Activated CD4-positive, alpha-beta T cell treated with anti-CD3 and anti-CD28 coated beads for 24 hours (primary cell): ENCODE measurements around the gene EMILIN2.

ENCODE experiments used
- DNase-seq, 2 donors: peaks; one replicate each; pipeline ENCODE4 v3.0.0-alpha.2; 2020; ENCODE audit warnings: low read depth in 2 of 2

Gene EMILIN2

GRCh38 chr18:2900684-2901422, 54.0 kb downstream of the EMILIN2 start:
- no peak for DNase-seq

GRCh38 chr18:2901423-2901985, 54.7 kb downstream of the EMILIN2 start:
- no peak for DNase-seq

- DNase-seq, result no peak
Measured at GRCh38 chr18:2902327-2902726, 55.5 kb downstream of the EMILIN2 start.

GRCh38 chr18:2903006-2903405, 56.2 kb downstream of the EMILIN2 start:
- no peak for DNase-seq

GRCh38 chr18:2905854-2906703, 59.3 kb downstream of the EMILIN2 start:
- peak in 1 of 2 donors; percentile 52 for DNase-seq

- peak in 1 of 2 donors; percentile 33 for DNase-seq
Measured at GRCh38 chr18:2906704-2907549, 60.1 kb downstream of the EMILIN2 start.

- DNase-seq, result no peak
Measured at GRCh38 chr18:2907550-2908135, 60.8 kb downstream of the EMILIN2 start.

- DNase-seq, result no peak
Measured at GRCh38 chr18:2908166-2908945, 61.5 kb downstream of the EMILIN2 start.

GRCh38 chr18:2908946-2909335, 62.1 kb downstream of the EMILIN2 start:
- DNase-seq, result no peak

GRCh38 chr18:2909431-2910140, 62.8 kb downstream of the EMILIN2 start:
- no peak for DNase-seq

- no peak for DNase-seq
Measured at GRCh38 chr18:2910261-2910660, 63.5 kb downstream of the EMILIN2 start.

- DNase-seq, result no peak
Measured at GRCh38 chr18:2910751-2911425, 64.1 kb downstream of the EMILIN2 start.

- no peak for DNase-seq
Measured at GRCh38 chr18:2911533-2911932, 64.7 kb downstream of the EMILIN2 start.

GRCh38 chr18:2912357-2913299, 65.8 kb downstream of the EMILIN2 start:
- no peak for DNase-seq

GRCh38 chr18:2913398-2914005, 66.7 kb downstream of the EMILIN2 start:
- no peak for DNase-seq

- DNase-seq, result no peak
Measured at GRCh38 chr18:2914185-2914880, 67.5 kb downstream of the EMILIN2 start.

GRCh38 chr18:2914881-2915240, 68.1 kb downstream of the EMILIN2 start:
- no peak for DNase-seq
